ENCODE results near the gene GTF3C4. TPM values are rescaled to one million over a fixed set of nuclear protein-coding genes. Genes with fewer than 3 reads are reported as not detected.

Gene GTF3C4, protein sequence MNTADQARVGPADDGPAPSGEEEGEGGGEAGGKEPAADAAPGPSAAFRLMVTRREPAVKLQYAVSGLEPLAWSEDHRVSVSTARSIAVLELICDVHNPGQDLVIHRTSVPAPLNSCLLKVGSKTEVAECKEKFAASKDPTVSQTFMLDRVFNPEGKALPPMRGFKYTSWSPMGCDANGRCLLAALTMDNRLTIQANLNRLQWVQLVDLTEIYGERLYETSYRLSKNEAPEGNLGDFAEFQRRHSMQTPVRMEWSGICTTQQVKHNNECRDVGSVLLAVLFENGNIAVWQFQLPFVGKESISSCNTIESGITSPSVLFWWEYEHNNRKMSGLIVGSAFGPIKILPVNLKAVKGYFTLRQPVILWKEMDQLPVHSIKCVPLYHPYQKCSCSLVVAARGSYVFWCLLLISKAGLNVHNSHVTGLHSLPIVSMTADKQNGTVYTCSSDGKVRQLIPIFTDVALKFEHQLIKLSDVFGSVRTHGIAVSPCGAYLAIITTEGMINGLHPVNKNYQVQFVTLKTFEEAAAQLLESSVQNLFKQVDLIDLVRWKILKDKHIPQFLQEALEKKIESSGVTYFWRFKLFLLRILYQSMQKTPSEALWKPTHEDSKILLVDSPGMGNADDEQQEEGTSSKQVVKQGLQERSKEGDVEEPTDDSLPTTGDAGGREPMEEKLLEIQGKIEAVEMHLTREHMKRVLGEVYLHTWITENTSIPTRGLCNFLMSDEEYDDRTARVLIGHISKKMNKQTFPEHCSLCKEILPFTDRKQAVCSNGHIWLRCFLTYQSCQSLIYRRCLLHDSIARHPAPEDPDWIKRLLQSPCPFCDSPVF
- 14.7 to 20.2 TPM (median 19.7 TPM) in 5 replicates for total RNA-seq (2022; extraction: Qiagen RNA extraction; ENCODE audit: low read depth)

GRCh38 chr9:132670457-132671391 lies at the start of gene GTF3C4:
GTF3C4 (plus strand) TSS chr9:132670464; CDS start chr9:132670599, 135 bp downstream.

DNA sequence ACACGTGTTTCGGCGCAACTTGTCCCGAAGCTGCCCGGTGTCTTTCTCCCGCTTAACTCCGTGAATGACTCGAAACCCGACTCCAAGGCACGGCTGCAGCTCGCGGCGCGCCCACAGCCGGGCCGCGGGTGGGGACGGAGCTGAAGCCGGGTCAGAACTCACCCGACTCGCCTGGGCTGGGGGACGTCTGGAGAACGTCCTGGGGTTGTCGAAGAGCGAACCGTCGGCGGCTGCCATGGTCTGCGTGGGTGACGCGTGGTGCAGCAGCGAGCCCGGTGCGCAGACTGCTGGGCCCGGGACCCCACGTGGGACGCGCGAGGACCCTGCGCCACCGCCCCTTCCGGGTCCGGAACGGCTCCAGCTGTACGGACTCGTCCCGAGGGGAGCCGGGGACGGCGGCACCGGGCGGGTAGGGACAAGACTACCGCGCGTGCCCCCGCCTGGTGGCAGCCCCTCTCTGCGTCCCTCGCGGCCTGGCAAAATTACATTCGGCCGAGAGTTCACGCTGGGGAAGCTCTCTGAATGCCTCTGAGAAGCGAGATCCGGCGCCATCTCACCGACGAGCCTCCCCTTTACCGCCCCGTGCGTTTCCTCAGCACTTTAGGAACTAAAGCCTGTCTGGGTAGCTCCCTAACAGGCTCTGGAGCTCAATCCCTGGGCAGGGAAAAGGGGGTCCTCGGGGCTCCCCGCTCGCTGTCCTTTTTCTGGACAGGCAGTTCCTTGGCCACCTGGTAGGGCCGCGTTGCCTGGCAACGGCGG lies 387 bp upstream of the GTF3C4 start, which contains the start of gene DDX31:
DDX31 (minus strand) TSS at position 286 of the 759 bp plus-strand sequence; CDS start at position 237, 49 bp downstream.

Other genes starting within 250 kb of the GTF3C4 start
- gene BARHL1, start 87.9 kb upstream of the GTF3C4 start, total RNA-seq (2022; extraction: Qiagen RNA extraction; ENCODE audit: low read depth), result not detected in 5 replicates
- gene DDX31, start 481 bp upstream of the GTF3C4 start, total RNA-seq (2022; extraction: Qiagen RNA extraction; ENCODE audit: low read depth), result 25.8 to 29.0 TPM (median 26.4 TPM) in 5 replicates
- 0.80 to 1.4 TPM (median 0.90 TPM) in 5 replicates for gene AK8, start 207.8 kb downstream of the GTF3C4 start, total RNA-seq (2022; extraction: Qiagen RNA extraction; ENCODE audit: low read depth)
- 3.1 to 5.4 TPM (median 4.8 TPM) in 5 replicates for gene SPACA9, start 208.4 kb downstream of the GTF3C4 start, total RNA-seq (2022; extraction: Qiagen RNA extraction; ENCODE audit: low read depth)

Data from A549 treated with RU486 at 1 μM for 4 hours (cell line).